K562 (cell line): ENCODE data around the gene OR51V1. TPM values are rescaled to one million over a fixed set of nuclear protein-coding genes. Genes with fewer than 3 reads are reported as not detected.

ENCODE experiments used
- AFF1 ChIP-seq, 2 experiments: fragments of 450-650 bp; IDR thresholded peaks; 2 replicates each; pipeline ENCODE4 v1.6.1; 2018; ENCODE audit warnings: mild to moderate bottlenecking in 2 of 2, low read depth in 1 of 2; ENCODE audit not compliant: partially characterized antibody in 2 of 2
- CTBP1 ChIP-seq: fragments of 450-650 bp; IDR thresholded peaks from 2 replicates; pipeline ENCODE4 v1.6.1; 2016; ENCODE audit warnings: borderline replicate concordance
- HLTF ChIP-seq: fragments of 450-650 bp; IDR thresholded peaks from 2 replicates; pipeline ENCODE4 v1.6.1; 2016
- IFI16 ChIP-seq: fragments of 250-450 bp; sonication (Bioruptor Pico); IDR thresholded peaks from 2 replicates; pipeline ENCODE4 v2.1.2; 2022; ENCODE audit warnings: mild to moderate bottlenecking, inconsistent platforms
- KDM1A ChIP-seq, 2 experiments: fragments of 450-650 bp; IDR thresholded peaks; 2 replicates each; pipeline ENCODE4 v1.6.1; 2016; ENCODE audit warnings: mild to moderate bottlenecking in 2 of 2
- NR2C1 ChIP-seq, 2 experiments: fragments of 450-650 bp; IDR thresholded peaks; 2 replicates each; pipeline ENCODE4 v1.6.1; 2017; ENCODE audit warnings: mild to moderate bottlenecking in 2 of 2, antibody characterized with exemption in 1 of 2, inconsistent platforms in 1 of 2, missing compliant biosample characterization in 1 of 2, missing genetic modification characterization in 1 of 2
- PCBP1 ChIP-seq: fragments of 200-400 bp; formaldehyde crosslinking; IDR thresholded peaks from 2 replicates; pipeline ENCODE4 v1.6.1; 2018; ENCODE audit warnings: mild to moderate bottlenecking, low read depth, low read length; ENCODE audit not compliant: poor library complexity, severe bottlenecking
- POLR2G ChIP-seq: fragments of 200-400 bp; formaldehyde crosslinking; IDR thresholded peaks from 2 replicates; pipeline ENCODE4 v1.6.1; 2017; ENCODE audit warnings: low read depth, mild to moderate bottlenecking, antibody characterized with exemption, low read length, moderate library complexity
- XRCC5 ChIP-seq: fragments of 200-400 bp; formaldehyde crosslinking; IDR thresholded peaks from 2 replicates; pipeline ENCODE4 v1.6.1; 2017; ENCODE audit warnings: low read depth, mild to moderate bottlenecking, low read length
- polyA plus RNA-seq, 8 experiments: library from polyadenylated mRNA; depleted of rRNA in 4 of 8; stranded (reverse) in 5 of 8; unstranded in 3 of 8; fragments of >200 nt; fragmentation: Nextera tagmentation in 2 of 8; fragmentation: Illumina TruSeq in 1 of 8; extraction: Ambion mirVana in 2 of 8; extraction: Trizol in 1 of 8; gene quantifications; 2 replicates each; pipeline versions ENCODE4 v1.2.1 to v1.2.3, GENCODE V29; 2011 to 2014; ENCODE audit warnings: inconsistent platforms in 1 of 8, missing spikeins in 1 of 8
- total RNA-seq, 7 experiments: library from RNA; depleted of rRNA in 6 of 7; stranded (reverse); fragments of >200 nt in 6 of 7; fragmentation: Illumina TruSeq in 2 of 7; extraction: Trizol in 2 of 7; gene quantifications; 2 replicates each; pipeline versions ENCODE4 v1.2.1 to v1.2.3, GENCODE V29; 2011 to 2021; ENCODE audit warnings: low replicate concordance in 1 of 7
- TF ChIP-seq, protein P1 (sequence below), 2 experiments: fragments of 450-650 bp; formaldehyde crosslinking in 1 of 2; IDR thresholded peaks; 2 replicates each; pipeline versions ENCODE4 v1.4.0 to v1.6.1; 2014 to 2020; ENCODE audit warnings: mild to moderate bottlenecking in 2 of 2, borderline replicate concordance in 1 of 2, low read depth in 1 of 2
- TF ChIP-seq, protein P2 (sequence below): sonication (generic); formaldehyde crosslinking; IDR thresholded peaks from 2 replicates; pipeline ENCODE4 v1.8.0; 2022; ENCODE audit warnings: mild to moderate bottlenecking, missing genetic modification reagents

The OR51V1 gene
- total and polyA plus RNA-seq, 9 of the 15 experiments (the other 6 are each of a cell fraction or from before 2014, with no cell fraction given): not detected

- TF ChIP-seq AFF1 (IDR thresholded peaks at IDR 0.05; ENCODE audit: low read depth in 1 of 2, partially characterized antibody in 2 of 2) (no peak), POLR2G (no peak), XRCC5 (no peak), PCBP1 (no peak), NR2C1 (IDR thresholded peaks at IDR 0.05) (peak; percentile 41; the same call in 1 of the 2 replicates), NR2C1 (tag; IDR thresholded peaks at IDR 0.05) (no peak), KDM1A (IDR thresholded peaks at IDR 0.05) (peak; percentile 27 to 44; a peak in 1 of 4 replicates), HLTF (no peak), IFI16 (CRISPR knock-in tag) (no peak), CTBP1 (peak; percentile 68; the same call in 1 of the 2 replicates)
- TF ChIP-seq, protein P1, sequence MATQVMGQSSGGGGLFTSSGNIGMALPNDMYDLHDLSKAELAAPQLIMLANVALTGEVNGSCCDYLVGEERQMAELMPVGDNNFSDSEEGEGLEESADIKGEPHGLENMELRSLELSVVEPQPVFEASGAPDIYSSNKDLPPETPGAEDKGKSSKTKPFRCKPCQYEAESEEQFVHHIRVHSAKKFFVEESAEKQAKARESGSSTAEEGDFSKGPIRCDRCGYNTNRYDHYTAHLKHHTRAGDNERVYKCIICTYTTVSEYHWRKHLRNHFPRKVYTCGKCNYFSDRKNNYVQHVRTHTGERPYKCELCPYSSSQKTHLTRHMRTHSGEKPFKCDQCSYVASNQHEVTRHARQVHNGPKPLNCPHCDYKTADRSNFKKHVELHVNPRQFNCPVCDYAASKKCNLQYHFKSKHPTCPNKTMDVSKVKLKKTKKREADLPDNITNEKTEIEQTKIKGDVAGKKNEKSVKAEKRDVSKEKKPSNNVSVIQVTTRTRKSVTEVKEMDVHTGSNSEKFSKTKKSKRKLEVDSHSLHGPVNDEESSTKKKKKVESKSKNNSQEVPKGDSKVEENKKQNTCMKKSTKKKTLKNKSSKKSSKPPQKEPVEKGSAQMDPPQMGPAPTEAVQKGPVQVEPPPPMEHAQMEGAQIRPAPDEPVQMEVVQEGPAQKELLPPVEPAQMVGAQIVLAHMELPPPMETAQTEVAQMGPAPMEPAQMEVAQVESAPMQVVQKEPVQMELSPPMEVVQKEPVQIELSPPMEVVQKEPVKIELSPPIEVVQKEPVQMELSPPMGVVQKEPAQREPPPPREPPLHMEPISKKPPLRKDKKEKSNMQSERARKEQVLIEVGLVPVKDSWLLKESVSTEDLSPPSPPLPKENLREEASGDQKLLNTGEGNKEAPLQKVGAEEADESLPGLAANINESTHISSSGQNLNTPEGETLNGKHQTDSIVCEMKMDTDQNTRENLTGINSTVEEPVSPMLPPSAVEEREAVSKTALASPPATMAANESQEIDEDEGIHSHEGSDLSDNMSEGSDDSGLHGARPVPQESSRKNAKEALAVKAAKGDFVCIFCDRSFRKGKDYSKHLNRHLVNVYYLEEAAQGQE (IDR thresholded peaks at IDR 0.05; ENCODE audit: borderline replicate concordance): peak; percentile 97
- TF ChIP-seq, protein P1 (CRISPR knock-in tag; IDR thresholded peaks at IDR 0.05; ENCODE audit: low read depth): no peak
- TF ChIP-seq, protein P2, sequence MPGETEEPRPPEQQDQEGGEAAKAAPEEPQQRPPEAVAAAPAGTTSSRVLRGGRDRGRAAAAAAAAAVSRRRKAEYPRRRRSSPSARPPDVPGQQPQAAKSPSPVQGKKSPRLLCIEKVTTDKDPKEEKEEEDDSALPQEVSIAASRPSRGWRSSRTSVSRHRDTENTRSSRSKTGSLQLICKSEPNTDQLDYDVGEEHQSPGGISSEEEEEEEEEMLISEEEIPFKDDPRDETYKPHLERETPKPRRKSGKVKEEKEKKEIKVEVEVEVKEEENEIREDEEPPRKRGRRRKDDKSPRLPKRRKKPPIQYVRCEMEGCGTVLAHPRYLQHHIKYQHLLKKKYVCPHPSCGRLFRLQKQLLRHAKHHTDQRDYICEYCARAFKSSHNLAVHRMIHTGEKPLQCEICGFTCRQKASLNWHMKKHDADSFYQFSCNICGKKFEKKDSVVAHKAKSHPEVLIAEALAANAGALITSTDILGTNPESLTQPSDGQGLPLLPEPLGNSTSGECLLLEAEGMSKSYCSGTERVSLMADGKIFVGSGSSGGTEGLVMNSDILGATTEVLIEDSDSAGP (CRISPR knock-in tag): no peak
Observed at GRCh38 chr11:5204787-5205186, 4.3 kb upstream of the OR51V1 start (continued).
